Loucy (cell line): ENCODE measurements around the gene ZNF74.
A peak's percentile ranks its signal among the peaks of the same experiment; 100 is the strongest.

ENCODE experiments used
- H2AFZ ChIP-seq: fragments of 200-600 bp; sonication (generic); 2 replicates; pipeline ENCODE4 v1.6.0; 2016; ENCODE audit warnings: antibody characterized with exemption, mild to moderate bottlenecking, low read length, moderate library complexity
- H3F3A ChIP-seq: fragments of 200-600 bp; 2 replicates; pipeline ENCODE4 v1.6.0; 2016; ENCODE audit warnings: antibody characterized with exemption, low read depth, mild to moderate bottlenecking
- H3K27me3 ChIP-seq: fragments of 200-600 bp; sonication (generic); 2 replicates; pipeline ENCODE4 v1.6.1; 2014; ENCODE audit warnings: low read length, mild to moderate bottlenecking; ENCODE audit not compliant: insufficient read depth, poor library complexity, severe bottlenecking
- H3K36me3 ChIP-seq: fragments of 200-600 bp; sonication (generic); 2 replicates; pipeline ENCODE4 v1.6.1; 2016; ENCODE audit warnings: low read length; ENCODE audit not compliant: insufficient read depth
- H3K4me1 ChIP-seq: fragments of 200-600 bp; sonication (generic); 2 replicates; pipeline ENCODE4 v1.5.1; 2014; ENCODE audit warnings: low read length, mild to moderate bottlenecking; ENCODE audit not compliant: insufficient read depth, poor library complexity, severe bottlenecking
- H3K4me2 ChIP-seq: fragments of 200-600 bp; sonication (generic); 2 replicates; pipeline ENCODE4 v1.6.0; 2014; ENCODE audit warnings: antibody characterized with exemption, low read length, low read depth, mild to moderate bottlenecking; ENCODE audit not compliant: poor library complexity, severe bottlenecking
- H3K4me3 ChIP-seq: fragments of 200-600 bp; sonication (generic); 2 replicates; pipeline ENCODE4 v1.5.1; 2014; ENCODE audit warnings: low read length, mild to moderate bottlenecking, mixed read lengths; ENCODE audit not compliant: poor library complexity, severe bottlenecking
- H3K79me2 ChIP-seq: fragments of 200-600 bp; sonication (generic); 2 replicates; pipeline ENCODE4 v1.6.1; 2014; ENCODE audit warnings: low read length; ENCODE audit not compliant: insufficient read depth
- H3K9ac ChIP-seq: fragments of 200-600 bp; sonication (generic); 2 replicates; pipeline ENCODE4 v1.6.0; 2014; ENCODE audit warnings: mild to moderate bottlenecking, low read depth, low read length, moderate library complexity; ENCODE audit not compliant: poor library complexity, severe bottlenecking
- H3K9me2 ChIP-seq: fragments of 200-600 bp; sonication (generic); replicated peaks from 2 replicates; pipeline ENCODE4 v1.6.1; 2016; ENCODE audit warnings: low read depth, low read length, mixed read lengths
- H3K9me3 ChIP-seq: fragments of 200-600 bp; sonication (generic); 2 replicates; pipeline ENCODE4 v1.6.1; 2014; ENCODE audit warnings: mild to moderate bottlenecking, antibody characterized with exemption, low read length, low read depth; ENCODE audit not compliant: insufficient read depth
- H4K20me1 ChIP-seq: fragments of 200-600 bp; sonication (generic); 2 replicates; pipeline ENCODE4 v1.6.0; 2014; ENCODE audit warnings: antibody characterized with exemption, low read length, mild to moderate bottlenecking; ENCODE audit not compliant: insufficient read depth, poor library complexity, severe bottlenecking
- EZH2phosphoT487 ChIP-seq: fragments of 200-600 bp; IDR thresholded peaks from 2 replicates; pipeline ENCODE4 v1.6.1; 2018; ENCODE audit warnings: antibody characterized with exemption, mild to moderate bottlenecking, moderate library complexity, borderline replicate concordance
- TF ChIP-seq, protein P1 (sequence below): fragments of 200-600 bp; sonication (generic); conservative IDR thresholded peaks from 2 replicates; pipeline ENCODE4 v1.5.1; 2014; ENCODE audit warnings: mild to moderate bottlenecking, antibody characterized with exemption, low read length

The ZNF74 gene

DNA sequence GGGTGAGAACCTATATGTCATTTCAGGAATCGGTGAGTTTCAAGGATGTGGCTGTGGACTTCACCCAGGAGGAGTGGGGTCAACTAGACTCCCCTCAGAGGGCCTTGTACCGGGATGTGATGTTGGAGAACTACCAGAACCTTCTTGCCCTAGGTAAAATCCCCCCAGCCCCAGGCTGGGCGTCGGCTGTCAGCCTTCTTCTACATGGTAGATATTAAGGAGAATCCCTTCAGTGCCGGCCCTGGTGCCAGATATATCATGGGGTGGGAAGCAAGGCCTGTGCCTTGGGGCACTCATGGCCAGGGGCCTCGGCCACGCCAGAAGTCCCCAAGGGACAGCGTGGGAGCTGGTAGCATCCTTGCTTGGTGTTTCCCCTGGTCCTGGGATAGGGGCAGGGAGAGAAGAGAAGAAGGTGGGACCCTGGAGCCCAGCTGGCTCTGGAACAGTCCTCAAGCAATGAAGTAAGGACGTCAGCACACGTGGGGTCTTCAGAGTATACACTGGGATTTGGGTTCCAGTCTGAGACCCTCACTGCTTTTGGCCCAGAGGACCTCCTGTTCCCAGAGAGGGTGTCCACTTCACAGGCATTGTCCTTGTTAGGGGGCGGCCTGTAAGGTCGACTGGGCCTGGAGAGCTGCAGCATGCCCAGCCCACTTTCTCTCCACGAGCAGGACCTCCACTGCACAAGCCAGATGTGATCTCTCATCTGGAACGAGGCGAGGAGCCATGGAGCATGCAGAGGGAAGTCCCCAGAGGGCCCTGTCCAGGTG is 6.8 kb downstream of the ZNF74 start:
- no peak for TF ChIP-seq EZH2phosphoT487
- H3K4me3 ChIP-seq, result no peak overlapping the region
- H2AFZ ChIP-seq, result no peak overlapping the region
- no peaks in the 10 kb centered on the region for H3K27me3 ChIP-seq
- no peak overlapping the region for H3K9ac ChIP-seq
- peaks cover 9% of the 10 kb centered on the region; the same call in 1 of the 2 replicates for H3K36me3 ChIP-seq
- H3K9me2 ChIP-seq, result no peaks in the 10 kb centered on the region
- 0 out of 2 replicates have a peak, but pooled peaks cover 4% of the 10 kb centered on the region for H3F3A ChIP-seq
- H4K20me1 ChIP-seq, result peaks cover 3% of the 10 kb centered on the region
- H3K79me2 ChIP-seq, result peaks cover 47% of the 10 kb centered on the region
- H3K4me1 ChIP-seq, result peaks cover 27% of the 10 kb centered on the region
- no peaks in the 10 kb centered on the region for H3K9me3 ChIP-seq
- no peak overlapping the region for H3K4me2 ChIP-seq

DNA sequence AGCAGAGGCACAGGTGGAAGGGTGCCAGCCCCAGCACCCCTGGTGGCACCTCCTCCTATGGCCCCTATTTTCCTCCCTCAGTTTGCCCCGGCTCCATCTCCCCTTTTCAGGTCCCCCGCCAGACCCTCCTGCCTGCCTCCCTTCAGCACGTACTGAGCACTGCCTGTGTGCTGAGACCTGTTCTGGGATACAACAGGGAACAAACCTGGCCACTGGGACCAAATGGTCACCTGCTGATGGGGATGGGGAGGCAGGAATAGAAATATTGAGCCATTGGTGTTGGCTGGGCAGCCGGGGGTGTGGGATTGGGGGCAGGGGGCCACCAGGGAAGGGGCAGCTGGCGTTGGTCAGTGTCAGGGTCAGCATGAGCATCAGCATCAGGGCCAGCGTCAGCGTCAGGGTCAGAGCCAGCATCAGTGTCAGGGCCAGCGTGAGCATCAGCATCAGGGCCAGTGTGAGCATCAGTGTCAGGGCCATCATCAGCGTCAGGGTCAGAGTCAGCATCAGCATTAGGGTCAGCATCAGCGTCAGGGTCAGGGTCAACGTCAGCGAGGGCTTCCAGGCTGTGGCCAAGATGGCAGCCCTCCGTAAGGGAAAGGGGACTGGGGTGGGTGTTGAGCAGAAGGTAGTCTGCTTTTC is 7.5 kb downstream of the ZNF74 start:
- Histone ChIP-seq H3K4me2 (no peak overlapping the region), H2AFZ (no peak overlapping the region), H3K9me2 (no peaks in the 10 kb centered on the region), H3K4me3 (no peak overlapping the region), H3K9me3 (no peaks in the 10 kb centered on the region), H4K20me1 (peaks cover 3% of the 10 kb centered on the region), H3K9ac (no peak overlapping the region), H3K27me3 (no peaks in the 10 kb centered on the region), H3K36me3 (peaks cover 16% of the 10 kb centered on the region; the same call in 1 of the 2 replicates), H3K79me2 (peaks cover 40% of the 10 kb centered on the region), H3F3A (0 out of 2 replicates have a peak, but pooled peaks cover 3% of the 10 kb centered on the region), H3K4me1 (peaks cover 20% of the 10 kb centered on the region)
- TF ChIP-seq, protein P1, sequence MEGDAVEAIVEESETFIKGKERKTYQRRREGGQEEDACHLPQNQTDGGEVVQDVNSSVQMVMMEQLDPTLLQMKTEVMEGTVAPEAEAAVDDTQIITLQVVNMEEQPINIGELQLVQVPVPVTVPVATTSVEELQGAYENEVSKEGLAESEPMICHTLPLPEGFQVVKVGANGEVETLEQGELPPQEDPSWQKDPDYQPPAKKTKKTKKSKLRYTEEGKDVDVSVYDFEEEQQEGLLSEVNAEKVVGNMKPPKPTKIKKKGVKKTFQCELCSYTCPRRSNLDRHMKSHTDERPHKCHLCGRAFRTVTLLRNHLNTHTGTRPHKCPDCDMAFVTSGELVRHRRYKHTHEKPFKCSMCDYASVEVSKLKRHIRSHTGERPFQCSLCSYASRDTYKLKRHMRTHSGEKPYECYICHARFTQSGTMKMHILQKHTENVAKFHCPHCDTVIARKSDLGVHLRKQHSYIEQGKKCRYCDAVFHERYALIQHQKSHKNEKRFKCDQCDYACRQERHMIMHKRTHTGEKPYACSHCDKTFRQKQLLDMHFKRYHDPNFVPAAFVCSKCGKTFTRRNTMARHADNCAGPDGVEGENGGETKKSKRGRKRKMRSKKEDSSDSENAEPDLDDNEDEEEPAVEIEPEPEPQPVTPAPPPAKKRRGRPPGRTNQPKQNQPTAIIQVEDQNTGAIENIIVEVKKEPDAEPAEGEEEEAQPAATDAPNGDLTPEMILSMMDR, result no peak
- TF ChIP-seq EZH2phosphoT487, result no peak

DNA sequence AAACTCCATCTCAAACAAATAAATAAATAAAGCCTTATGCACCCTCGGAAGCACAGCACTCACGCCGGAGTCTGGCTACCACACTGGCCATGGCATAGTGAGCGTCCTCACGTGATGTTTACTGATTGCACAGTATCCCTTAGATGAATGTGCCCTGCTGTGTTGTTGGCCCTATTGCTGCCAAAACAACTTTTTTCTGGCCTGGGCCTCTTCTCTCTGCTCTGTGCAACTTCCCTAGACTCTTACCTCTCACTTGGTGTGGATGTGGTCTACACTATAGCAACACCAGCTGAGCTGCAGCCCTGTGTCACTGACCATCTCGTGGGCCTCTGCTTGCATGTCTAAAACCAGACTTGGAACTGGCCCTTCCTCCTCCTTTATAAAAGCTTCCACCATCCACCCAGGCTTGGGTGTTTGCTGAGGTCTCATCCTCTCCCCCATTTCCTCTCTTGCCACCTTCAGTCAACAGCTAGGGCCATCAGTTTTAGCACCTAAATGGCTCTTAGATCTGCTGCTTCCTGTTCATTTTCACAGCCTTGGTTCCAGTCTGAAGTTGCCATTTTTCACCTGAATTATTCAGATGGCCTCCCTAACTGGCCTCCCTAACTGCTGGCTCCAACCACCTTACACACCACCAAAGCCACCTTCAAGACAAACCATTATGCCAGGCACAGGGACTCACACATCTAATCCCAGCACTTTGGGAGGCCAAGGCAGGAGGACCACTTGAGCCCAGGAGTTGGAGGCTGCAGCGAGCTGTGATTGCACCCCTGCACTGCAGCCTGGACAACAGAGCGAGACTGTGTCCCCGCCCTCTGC is 9.2 kb downstream of the ZNF74 start:
- Histone ChIP-seq H3K79me2 (peaks cover 26% of the 10 kb centered on the region; the same call in 1 of the 2 replicates), H3K4me3 (no peak overlapping the region), H3K9me3 (no peaks in the 10 kb centered on the region), H3K9ac (no peak overlapping the region), H3K4me2 (peak overlapping the region; percentile 32), H3K36me3 (peaks cover 21% of the 10 kb centered on the region; the same call in 1 of the 2 replicates), H3K4me1 (peaks cover 13% of the 10 kb centered on the region), H4K20me1 (no peaks in the 10 kb centered on the region), H3K27me3 (no peaks in the 10 kb centered on the region), H2AFZ (no peak overlapping the region), H3F3A (no peaks in the 10 kb centered on the region), H3K9me2 (no peaks in the 10 kb centered on the region)
- TF ChIP-seq EZH2phosphoT487, result no peak
- TF ChIP-seq, protein P1, result no peak
